ENCODE data around the gene DDX49. TPM values are rescaled to one million over a fixed set of nuclear protein-coding genes. Genes with fewer than 3 reads are reported as not detected.

Gene DDX49
- total RNA-seq, 4 donors from 2014 or later = 47.0 to 80.7 (median 60.6) TPM

DNA sequence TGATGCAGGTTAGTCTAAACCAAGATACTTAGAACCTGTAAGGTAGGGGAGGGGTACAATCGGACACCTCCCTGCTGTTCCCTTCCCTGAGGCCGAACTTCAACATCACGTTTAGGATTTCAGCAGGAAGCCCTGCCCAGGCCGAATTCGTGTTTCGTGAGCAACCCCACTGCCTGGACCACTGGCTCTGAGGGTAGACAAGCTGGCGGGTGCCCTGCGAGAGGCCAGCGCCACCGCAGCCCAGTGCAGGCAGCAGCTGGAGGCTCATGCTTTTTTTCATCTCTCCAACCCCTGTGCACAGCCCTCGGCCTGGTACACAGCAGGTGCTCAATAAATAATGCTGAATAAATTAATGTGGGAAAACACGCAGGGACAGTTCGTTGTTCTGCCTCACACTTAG lies 13.8 kb downstream of the DDX49 start:
- H3K4me1 ChIP-seq = peaks cover 0 to 12% (median 0%) of the 10 kb centered on the region in 3 donors
- intact Hi-C loops (cut with DNase I) = no loop called here
- 87 to 92% methylated on average over 9 to 10 of the region's 13 CpGs for WGBS, 2 donors
- no peaks in the 10 kb centered on the region for H3K27me3 ChIP-seq
- H3K27ac ChIP-seq = no peak overlapping the region
- DNase-seq = no peak
- H3K9me3 ChIP-seq = no peaks in the 10 kb centered on the region
- peaks cover 2 to 73% (median 9%) of the 10 kb centered on the region in 3 donors for H3K36me3 ChIP-seq
- TF ChIP-seq, protein P1, sequence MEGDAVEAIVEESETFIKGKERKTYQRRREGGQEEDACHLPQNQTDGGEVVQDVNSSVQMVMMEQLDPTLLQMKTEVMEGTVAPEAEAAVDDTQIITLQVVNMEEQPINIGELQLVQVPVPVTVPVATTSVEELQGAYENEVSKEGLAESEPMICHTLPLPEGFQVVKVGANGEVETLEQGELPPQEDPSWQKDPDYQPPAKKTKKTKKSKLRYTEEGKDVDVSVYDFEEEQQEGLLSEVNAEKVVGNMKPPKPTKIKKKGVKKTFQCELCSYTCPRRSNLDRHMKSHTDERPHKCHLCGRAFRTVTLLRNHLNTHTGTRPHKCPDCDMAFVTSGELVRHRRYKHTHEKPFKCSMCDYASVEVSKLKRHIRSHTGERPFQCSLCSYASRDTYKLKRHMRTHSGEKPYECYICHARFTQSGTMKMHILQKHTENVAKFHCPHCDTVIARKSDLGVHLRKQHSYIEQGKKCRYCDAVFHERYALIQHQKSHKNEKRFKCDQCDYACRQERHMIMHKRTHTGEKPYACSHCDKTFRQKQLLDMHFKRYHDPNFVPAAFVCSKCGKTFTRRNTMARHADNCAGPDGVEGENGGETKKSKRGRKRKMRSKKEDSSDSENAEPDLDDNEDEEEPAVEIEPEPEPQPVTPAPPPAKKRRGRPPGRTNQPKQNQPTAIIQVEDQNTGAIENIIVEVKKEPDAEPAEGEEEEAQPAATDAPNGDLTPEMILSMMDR (IDR thresholded peaks at IDR 0.05) = no peak
- no peak for TF ChIP-seq POLR2A (IDR thresholded peaks at IDR 0.05)
- no peak overlapping the region for H3K4me3 ChIP-seq

DNA sequence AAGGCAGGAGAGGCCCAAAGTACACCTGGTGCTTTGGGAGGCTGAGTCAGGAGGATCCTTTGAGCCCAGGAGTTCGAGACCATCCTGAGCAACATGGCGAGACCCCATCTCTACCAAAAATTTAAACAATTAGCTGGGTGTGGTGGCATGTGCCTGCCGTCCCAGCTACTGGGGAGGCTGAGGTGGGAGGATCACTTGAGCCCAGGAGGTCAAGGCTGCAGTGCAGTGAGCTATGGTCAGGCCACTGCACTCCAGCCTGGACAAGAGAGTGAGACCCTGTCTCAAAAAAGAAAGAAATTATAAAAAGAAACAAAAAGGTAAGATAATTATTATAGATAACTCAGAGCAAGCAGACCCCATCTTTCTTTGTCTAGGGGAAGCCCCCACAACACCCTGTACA lies 19.6 kb downstream of the DDX49 start:
- peak overlapping the region in 1 of 4 donors; percentile 90 for H3K4me3 ChIP-seq

DNA sequence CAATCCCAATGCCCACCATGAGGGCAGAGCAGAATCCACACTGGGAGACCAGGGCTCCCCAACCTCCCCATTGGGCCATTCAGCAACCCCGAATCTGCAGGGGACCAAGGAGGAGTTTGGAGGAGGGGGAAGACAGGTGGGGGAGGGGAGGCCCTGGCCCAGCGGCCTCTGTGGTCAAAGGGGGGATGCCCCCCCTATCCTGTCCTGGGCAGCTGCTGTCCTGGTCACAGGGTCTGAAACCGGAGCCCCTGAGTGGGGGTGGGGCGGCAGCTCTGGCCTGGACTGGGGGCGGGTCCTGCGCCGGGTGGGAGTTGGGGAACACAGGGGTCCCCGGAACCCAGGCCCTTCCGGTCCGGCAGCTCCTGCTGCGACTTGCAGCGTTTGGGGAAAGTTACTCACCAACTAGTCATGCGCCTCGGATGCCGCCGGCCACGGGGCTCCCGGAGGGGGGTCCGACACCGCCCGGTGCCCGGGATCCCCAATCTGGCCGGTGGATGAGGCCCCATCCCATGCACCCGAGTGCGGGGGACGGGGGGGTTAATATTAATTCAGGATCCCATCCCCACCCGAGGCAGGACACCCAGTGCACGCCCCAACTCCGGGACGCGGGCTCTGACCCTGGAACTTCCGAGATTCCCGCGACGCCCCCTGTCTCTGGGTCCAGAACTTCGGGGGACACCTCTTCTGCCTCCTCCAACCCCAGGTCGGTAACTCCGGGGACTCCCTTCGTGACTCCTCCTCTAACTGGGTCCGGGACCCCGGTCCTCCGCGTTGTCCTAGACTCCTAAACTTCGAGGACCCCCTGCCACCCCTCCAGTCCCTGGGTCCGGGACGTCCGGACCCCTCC lies 20.6 kb downstream of the DDX49 start:
- H3K27me3 ChIP-seq = peaks cover 0 to 22% (median 0%) of the 10 kb centered on the region in 4 donors
- peak overlapping the region; percentile 74 to 83 (median 76) for H3K27ac ChIP-seq
- intact Hi-C loops (cut with DNase I) = no loop called here
- DNase-seq = no peak
- H3K4me3 ChIP-seq = peak overlapping the region; percentile 48 to 90 (median 63)
- peaks cover 13 to 24% (median 16%) of the 10 kb centered on the region in 3 donors for H3K4me1 ChIP-seq
- TF ChIP-seq, protein P1 (IDR thresholded peaks at IDR 0.05) = no peak
- peak in 1 of 4 donors; percentile 11 for TF ChIP-seq POLR2A (IDR thresholded peaks at IDR 0.05)
- H3K36me3 ChIP-seq = peaks cover 0 to 23% (median 0%) of the 10 kb centered on the region in 3 donors
- 0 to 1% methylated on average over 11 to 16 of the region's 47 CpGs for WGBS, 2 donors
- H3K9me3 ChIP-seq = no peaks in the 10 kb centered on the region

More for the DNA sequence above, 19.6 kb downstream of the DDX49 start:
- 87 to 96% methylated on average over 3 of the region's 3 CpGs for WGBS, 2 donors
- intact Hi-C loops (cut with DNase I) = no loop called here
- Histone ChIP-seq H3K27ac (no peak overlapping the region), H3K4me1 (peaks cover 13 to 24% (median 16%) of the 10 kb centered on the region in 3 donors), H3K27me3 (peaks cover 0 to 18% (median 0%) of the 10 kb centered on the region in 4 donors), H3K36me3 (peaks cover 0 to 27% (median 0%) of the 10 kb centered on the region in 3 donors), H3K9me3 (no peaks in the 10 kb centered on the region)
- DNase-seq = no peak
- TF ChIP-seq, protein P1 (IDR thresholded peaks at IDR 0.05) = no peak
- TF ChIP-seq POLR2A (IDR thresholded peaks at IDR 0.05) = no peak

DNA sequence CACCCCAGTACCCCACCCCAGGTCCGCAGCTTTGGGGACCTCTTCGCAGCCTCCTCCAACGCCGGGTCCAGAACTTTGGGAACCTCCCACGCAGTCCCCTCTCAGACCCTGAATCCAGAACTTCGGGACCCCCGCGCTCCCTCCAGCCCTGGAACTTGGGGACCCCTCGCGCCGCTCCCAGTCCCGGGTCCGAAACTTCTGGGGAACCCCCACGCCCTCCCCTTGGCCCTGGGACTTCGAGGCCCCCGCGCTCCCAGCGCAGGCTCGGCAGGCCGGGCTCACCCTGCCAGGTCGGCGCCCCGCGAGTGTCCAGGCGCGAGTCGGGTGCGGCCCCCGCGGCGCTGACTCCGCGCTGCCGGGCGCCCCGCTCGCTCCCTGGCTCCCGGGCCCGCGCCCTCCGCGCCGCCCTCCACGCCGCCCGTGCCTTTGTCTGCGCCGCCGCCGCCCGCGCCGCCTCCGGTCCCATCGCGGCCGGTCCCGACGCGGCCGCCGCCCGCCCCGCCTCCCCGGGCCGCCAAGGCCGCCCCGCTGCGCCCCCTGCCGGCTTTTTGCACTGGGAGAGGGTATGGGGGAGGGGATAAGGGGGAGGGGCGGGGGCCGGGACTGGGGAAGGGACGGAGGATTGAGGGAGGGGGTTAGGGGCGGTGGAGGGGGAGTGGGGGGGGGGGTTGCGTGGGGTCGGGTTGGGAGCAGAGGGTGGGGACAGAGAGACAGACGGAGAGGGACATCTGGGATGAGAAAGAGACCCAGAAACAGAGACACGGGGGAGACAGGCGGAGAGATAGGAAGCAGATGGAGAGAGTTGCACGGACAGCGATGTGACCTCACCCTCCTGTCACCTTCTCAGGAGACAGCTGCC lies 21.5 kb downstream of the DDX49 start, which contains the start of gene HOMER3:
Gene HOMER3 (minus strand): TSS at position 449 of the 859 bp plus-strand sequence. CDS start 2,235 bp downstream, outside the sequence.
- Histone ChIP-seq H3K4me1 (peaks cover 13 to 24% (median 16%) of the 10 kb centered on the region in 3 donors), H3K4me3 (peak within 1 kb of the TSS; percentile 48 to 90 (median 63)), H3K27me3 (peaks cover 0 to 31% (median 0%) of the 10 kb centered on the region in 4 donors), H3K27ac (peak within 1 kb of the TSS; percentile 74 to 83 (median 76)), H3K9me3 (no peaks in the 10 kb centered on the region), H3K36me3 (peaks cover 0 to 19% (median 0%) of the 10 kb centered on the region in 3 donors)
- WGBS, 2 donors = 9 to 11% methylated on average over 7 to 9 of the region's 81 CpGs
- intact Hi-C loops (cut with DNase I) = no loop called here
- no peak for TF ChIP-seq POLR2A (IDR thresholded peaks at IDR 0.05)
- TF ChIP-seq, protein P1 (IDR thresholded peaks at IDR 0.05) = peak in 3 of 6 experiments; percentile 23 to 24 (median 23)
- DNase-seq = no peak
